ENCODE results near the gene TBATA.
"Not testable (repeated sequence)": the region's sequence is repeated elsewhere in the genome, so short reads cannot be mapped to it uniquely, and the experiment has no call there.

The TBATA gene

DNA sequence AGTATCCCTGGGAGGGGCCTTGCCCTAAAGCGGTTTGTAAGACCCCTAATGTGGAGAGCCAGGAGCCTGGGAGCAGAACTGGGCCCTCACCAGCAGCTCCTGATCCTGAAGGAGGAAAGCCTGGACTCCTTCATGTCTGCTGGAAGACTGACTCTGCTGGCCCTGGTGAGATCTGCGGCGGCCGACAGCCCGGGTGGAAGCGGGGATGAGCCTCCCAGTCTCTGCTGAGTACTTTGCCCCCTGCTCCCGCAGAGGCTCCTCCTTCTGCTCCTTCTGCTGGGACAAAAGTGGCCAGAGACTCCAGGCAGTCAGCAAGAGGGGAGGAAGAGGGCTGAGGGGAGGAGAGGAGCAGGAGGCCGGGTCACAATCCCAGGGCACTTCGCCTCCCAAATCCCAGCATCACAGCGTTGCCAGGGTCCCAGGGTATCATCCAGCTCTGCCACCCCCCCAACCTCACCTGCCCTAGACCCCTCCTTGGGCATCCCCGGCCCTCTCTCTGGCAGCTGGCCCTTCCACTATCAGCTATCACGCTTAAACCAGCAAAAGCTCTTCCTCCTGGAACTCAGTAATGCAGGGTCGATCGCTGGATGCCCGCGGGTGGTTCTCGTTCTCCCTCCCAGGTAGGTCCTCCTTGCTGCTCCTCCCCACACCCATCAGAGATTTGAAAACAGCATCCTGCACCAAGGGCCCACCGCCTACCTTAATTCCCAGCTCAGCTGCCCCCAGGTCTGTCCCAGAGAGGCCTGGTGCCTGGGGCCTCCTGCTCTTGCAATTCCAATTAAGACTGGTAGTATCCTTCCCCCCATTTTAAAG is 7.9 kb downstream of the TBATA start:
- no peak for DNase-seq

DNA sequence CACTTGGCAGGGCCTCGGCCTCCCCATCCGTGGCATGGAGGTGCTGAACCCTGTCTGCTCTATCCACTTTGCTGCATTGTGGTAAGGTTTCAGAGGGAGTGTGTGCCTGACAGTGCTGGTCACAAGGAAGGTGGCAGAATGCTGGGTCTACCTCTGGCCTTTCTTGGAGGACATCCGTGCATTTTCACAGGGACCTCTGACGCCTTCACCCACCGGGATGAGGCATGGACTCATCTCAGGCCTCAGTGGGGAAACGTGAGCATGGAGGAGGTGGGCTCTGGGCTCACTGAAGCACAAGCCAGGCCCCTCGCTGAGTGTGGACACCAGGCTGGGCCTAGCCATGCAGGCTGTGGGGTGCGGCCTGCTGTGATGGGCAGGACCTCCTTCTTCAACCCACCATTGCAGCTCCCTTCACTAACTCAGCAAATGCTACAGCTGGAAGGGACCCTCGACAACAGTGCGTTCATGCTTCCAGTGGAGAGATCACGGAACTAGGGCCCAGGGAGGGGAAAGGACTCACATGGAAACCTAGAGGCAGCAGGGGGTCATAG is 8.6 kb downstream of the TBATA start:
- DNase-seq = no peak

DNA sequence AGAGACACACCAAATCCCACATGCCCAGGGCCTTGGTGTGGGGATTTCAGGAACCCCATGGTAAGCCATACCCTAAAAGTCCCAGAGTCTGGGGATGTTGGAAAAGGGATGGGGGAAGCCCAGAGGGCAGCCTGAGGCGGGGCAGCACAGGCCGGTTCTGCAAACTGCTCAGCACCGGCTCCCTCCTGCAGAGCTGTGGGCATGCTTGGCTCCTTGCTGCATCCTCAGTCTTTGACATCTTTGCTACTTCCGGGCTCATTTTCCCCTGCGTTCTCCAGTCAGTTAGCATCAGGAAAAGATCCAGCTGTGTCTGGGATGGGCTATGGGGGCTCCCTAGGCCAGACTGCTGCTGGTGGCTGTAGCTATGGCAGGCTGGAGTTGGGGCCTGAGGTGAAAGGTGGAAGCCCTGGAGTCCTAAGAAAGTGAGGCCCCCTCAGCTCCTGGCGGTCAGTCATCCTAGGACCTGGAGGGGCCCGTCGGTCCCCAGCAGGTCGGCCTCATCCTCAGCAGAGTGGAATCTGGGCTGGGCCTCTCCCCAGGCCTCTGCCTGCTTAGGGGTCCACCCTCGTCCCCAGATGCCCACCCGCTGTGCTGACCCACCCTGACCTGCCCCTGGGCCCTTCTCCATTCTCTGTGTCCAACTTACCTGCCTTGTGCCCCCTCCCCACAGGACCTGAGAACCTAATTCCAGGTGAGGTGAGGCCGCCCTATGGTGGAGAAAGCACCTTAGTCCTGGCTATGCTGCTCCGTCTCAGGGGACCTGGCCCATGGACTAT is 9.3 kb downstream of the TBATA start:
- DNase-seq = no peak

- DNase-seq = no peak
Measured at GRCh38 chr10:70774810-70775678, 10.1 kb downstream of the TBATA start.

- DNase-seq = no peak
Measured at GRCh38 chr10:70773965-70774809, 11.0 kb downstream of the TBATA start.

GRCh38 chr10:70773461-70773860 is 11.7 kb downstream of the TBATA start:
- no peak for DNase-seq

- DNase-seq = no peak
Measured at GRCh38 chr10:70772627-70773026, 12.6 kb downstream of the TBATA start.

DNA sequence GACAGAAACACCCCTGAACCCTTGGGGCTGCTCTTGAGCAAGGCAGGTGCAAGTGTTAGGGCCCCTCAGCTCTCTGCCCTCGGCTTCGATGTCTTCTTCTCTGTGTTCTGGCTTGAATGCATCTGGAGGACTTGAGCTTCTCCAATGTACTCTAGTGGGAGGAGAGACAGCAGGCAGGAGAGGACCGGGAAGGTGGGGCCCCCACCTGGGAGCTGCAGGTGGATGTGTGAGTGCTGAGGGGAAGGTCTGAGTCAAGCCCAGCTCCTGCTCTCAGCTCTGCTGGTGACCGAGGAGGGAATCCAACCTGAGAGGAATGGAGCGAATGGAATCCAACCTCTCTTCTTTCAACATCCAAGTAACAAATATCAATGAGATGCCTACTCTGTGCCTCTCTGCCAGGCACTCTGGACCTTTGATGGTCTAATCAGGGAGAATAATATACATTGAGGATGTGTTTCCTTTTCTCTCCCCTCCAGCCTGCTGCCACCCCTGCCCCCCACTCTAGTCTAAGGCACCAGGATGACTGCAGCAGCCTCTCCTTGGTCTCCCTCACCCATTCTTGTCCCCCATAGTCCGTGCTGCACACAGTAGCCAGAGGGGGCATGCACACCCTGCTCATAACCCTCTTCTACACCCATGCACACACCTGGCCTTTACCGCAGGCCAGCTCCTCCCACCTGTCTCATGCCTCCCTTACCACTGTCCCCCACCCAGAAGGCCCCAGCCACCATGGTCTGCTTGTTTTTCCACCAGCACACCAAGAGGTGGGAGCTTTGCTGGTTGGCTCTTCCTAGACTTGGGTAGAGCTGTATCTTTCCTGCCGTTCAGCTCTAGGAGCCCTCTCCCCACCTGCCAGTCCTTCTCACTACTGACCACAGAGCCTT is 13.6 kb downstream of the TBATA start:
- DNase-seq = no peak

GRCh38 chr10:70770516-70770915 is 14.7 kb downstream of the TBATA start:
- DNase-seq = not testable (repeated sequence)

GRCh38 chr10:70770001-70770400 is 15.2 kb downstream of the TBATA start:
- DNase-seq = no peak

GRCh38 chr10:70769121-70769520 is 16.1 kb downstream of the TBATA start:
- DNase-seq = no peak

DNA sequence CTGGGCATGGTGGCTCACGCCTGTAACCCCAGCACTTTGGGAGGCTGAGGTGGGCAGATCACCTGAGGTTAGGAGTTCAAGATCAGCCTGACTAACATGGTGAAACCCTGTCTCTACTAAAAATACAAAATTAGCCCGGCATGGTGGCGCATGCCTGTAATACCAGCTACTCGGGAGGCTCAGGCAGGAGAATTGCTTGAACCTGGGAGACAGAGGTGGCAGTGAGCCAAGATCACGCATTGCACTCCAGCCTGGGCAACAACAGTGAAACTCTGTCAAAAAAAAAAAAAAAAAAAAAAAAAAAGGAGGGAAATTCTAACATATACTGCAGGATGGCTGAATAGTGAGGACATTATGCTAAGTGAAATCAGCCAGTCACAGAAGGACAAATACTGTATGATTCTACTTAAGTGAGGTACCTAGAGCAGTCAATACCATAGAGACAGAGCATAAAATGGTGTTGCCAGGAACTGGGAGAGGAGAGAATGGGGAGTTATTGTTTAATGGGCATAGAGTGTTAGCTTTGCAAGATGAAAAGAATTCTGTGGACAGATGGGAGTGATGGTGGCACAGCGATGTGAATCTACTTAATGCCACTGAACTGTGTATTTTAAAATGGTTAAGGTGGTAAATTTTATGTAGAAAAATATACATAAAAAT is 17.0 kb downstream of the TBATA start:
- not testable (repeated sequence) for DNase-seq

GRCh38 chr10:70765794-70766594 is 19.2 kb downstream of the TBATA start:
- DNase-seq = no peak

GRCh38 chr10:70763567-70763966 is 21.6 kb downstream of the TBATA start:
- DNase-seq = no peak

GRCh38 chr10:70762441-70763175 is 22.6 kb downstream of the TBATA start:
- no peak for DNase-seq

DNA sequence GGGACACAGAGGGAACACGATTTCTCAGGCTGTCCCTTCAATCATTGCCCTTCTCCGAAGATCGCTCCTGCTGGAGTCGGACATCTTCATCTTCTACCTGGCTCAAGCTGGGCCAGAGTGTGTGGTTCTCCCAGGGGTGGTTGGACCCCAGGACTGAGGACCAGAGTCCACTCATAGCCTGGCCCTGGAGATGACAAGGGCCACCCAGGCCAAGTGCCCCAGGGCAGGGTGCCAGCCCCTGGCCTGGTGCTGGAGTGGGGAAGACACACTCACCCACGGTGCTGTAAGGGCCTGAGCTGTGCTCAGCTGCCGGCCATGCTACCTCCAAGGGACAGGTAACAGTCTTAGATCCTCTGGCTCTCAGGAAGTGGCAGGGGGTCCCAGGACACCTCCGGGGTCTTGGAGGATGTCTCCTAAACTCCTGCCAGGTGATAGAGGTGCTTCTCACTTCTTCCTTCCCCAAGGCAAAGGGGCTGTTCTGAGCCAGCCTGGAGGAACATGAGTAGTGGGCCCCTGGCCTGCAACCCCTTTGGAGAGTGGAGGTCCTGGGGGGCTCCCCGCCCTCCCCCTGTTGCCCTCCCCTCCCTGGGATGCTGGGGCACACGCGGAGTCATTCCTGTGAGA is 23.3 kb downstream of the TBATA start:
- no peak for DNase-seq

DNA sequence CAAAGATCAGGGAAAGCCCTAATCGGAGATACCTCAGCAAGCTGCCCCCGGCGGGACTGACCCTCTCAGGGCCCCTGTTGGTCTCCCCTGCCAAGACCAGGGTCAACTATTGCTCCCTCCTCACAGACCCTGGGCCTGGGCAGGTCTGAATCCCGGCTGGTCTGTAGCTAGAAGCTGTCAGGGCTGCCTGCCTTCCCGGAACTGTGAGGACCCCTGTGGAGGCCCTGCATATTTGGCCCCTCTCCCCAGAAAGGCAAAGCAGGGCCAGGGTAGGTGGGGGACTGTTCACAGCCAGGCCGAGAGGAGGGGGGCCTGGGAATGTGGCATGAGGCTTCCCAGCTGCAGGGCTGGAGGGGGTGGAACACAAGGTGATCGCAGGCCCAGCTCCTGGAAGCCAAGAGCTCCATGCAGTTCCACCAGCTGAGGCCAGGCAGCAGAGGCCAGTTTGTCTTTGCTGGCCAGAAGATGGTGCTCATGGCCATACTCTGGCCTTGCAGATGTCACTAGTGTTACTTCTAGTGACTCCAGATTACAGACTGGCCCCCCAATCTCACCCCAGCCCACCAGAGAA is 24.1 kb downstream of the TBATA start:
- no peak for DNase-seq

DNA sequence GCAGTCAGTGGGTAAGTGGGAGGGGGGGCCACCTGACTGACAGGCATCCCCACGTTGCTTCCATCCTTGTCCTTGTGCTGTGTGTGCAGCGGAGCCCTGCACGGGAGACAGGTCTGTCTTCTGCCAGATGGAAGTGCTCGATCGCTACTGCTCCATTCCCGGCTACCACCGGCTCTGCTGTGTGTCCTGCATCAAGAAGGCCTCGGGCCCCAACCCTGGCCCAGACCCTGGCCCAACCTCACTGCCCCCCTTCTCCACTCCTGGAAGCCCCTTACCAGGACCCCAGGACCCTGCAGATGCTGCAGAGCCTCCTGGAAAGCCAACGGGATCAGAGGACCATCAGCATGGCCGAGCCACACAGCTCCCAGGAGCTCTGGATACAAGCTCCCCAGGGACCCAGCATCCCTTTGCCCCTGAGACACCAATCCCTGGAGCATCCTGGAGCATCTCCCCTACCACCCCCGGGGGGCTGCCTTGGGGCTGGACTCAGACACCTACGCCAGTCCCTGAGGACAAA is 24.8 kb downstream of the TBATA start:
- no peak for DNase-seq
